NB4 (cell line): ENCODE data around the gene UNC5CL.

ENCODE experiments used
- MYC ChIP-seq: IDR thresholded peaks from 2 replicates; pipeline ENCODE4 v1.6.1; 2011; ENCODE audit warnings: low read depth, low read length
- POLR2A ChIP-seq: IDR thresholded peaks from 2 replicates; pipeline ENCODE4 v1.6.1; 2011; ENCODE audit warnings: mild to moderate bottlenecking; ENCODE audit not compliant: insufficient read length; ENCODE audit errors: extremely low read depth
- TF ChIP-seq, protein P1 (sequence below): IDR thresholded peaks from one replicate; pipeline ENCODE4 v1.5.1; 2012; ENCODE audit warnings: low read depth, low read length
- TF ChIP-seq, protein P2 (sequence below): IDR thresholded peaks from 2 replicates; pipeline ENCODE4 v1.6.1; 2011; ENCODE audit warnings: low read depth, low read length

DNA sequence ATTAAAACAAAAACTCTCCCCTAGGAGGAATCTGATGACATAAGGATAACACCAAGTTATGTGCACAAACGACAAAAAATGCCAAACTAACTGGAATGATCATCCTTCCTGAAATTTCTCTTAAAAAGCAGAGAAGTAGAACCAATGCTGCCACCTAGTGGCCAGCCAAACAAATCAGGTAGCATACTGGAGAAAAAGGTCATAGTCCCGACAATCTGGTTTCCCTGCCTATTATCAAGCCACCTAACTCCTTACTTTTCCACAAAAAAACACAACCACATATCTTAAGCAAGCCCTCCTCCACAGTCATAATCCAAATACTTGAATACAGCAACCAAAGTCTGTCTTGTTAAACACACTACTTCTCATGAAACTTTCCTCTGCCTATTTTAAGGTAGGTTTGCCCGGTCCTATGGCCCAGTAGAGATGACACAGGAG, 27.9 kb upstream of the UNC5CL start:
- TF ChIP-seq, protein P1, sequence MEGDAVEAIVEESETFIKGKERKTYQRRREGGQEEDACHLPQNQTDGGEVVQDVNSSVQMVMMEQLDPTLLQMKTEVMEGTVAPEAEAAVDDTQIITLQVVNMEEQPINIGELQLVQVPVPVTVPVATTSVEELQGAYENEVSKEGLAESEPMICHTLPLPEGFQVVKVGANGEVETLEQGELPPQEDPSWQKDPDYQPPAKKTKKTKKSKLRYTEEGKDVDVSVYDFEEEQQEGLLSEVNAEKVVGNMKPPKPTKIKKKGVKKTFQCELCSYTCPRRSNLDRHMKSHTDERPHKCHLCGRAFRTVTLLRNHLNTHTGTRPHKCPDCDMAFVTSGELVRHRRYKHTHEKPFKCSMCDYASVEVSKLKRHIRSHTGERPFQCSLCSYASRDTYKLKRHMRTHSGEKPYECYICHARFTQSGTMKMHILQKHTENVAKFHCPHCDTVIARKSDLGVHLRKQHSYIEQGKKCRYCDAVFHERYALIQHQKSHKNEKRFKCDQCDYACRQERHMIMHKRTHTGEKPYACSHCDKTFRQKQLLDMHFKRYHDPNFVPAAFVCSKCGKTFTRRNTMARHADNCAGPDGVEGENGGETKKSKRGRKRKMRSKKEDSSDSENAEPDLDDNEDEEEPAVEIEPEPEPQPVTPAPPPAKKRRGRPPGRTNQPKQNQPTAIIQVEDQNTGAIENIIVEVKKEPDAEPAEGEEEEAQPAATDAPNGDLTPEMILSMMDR: peak; percentile 84
- no peak for TF ChIP-seq POLR2A
- TF ChIP-seq, protein P2, sequence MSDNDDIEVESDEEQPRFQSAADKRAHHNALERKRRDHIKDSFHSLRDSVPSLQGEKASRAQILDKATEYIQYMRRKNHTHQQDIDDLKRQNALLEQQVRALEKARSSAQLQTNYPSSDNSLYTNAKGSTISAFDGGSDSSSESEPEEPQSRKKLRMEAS: no peak
- no peak for TF ChIP-seq MYC
